Neural cell (in vitro differentiated cells): Measurements from ENCODE around the gene ZNF70.

Source experiments
- EP300 ChIP-seq: fragments of 450-650 bp; conservative IDR thresholded peaks from 2 replicates; pipeline ENCODE4 v1.6.1; 2014; ENCODE audit warnings: antibody characterized with exemption, mild to moderate bottlenecking, moderate library complexity; ENCODE audit not compliant: poor library complexity, severe bottlenecking
- EZH2 ChIP-seq: fragments of 200-600, 300-800 bp; shearing (Covaris generic), sonication (generic); IDR thresholded peaks from 2 replicates; pipeline ENCODE4 v1.6.1; 2014; ENCODE audit warnings: antibody characterized with exemption, low read length, borderline replicate concordance, mild to moderate bottlenecking; ENCODE audit not compliant: insufficient read depth, poor library complexity, severe bottlenecking
- POLR2AphosphoS5 ChIP-seq: IDR thresholded peaks from 2 replicates; pipeline ENCODE4 v1.6.1; 2012
- RAD21 ChIP-seq: fragments of 450-650 bp; conservative IDR thresholded peaks from 2 replicates; pipeline ENCODE4 v1.6.1; 2014; ENCODE audit warnings: antibody characterized with exemption, mild to moderate bottlenecking, moderate library complexity
- TAF1 ChIP-seq: IDR thresholded peaks from 2 replicates; pipeline ENCODE4 v1.6.1; 2012; ENCODE audit warnings: low read depth
- TF ChIP-seq, protein P1 (sequence below): fragments of 450-650 bp; IDR thresholded peaks from 2 replicates; pipeline ENCODE4 v1.5.1; 2014; ENCODE audit warnings: antibody characterized with exemption, mild to moderate bottlenecking, moderate library complexity; ENCODE audit not compliant: poor library complexity, severe bottlenecking

- TF ChIP-seq, protein P1, sequence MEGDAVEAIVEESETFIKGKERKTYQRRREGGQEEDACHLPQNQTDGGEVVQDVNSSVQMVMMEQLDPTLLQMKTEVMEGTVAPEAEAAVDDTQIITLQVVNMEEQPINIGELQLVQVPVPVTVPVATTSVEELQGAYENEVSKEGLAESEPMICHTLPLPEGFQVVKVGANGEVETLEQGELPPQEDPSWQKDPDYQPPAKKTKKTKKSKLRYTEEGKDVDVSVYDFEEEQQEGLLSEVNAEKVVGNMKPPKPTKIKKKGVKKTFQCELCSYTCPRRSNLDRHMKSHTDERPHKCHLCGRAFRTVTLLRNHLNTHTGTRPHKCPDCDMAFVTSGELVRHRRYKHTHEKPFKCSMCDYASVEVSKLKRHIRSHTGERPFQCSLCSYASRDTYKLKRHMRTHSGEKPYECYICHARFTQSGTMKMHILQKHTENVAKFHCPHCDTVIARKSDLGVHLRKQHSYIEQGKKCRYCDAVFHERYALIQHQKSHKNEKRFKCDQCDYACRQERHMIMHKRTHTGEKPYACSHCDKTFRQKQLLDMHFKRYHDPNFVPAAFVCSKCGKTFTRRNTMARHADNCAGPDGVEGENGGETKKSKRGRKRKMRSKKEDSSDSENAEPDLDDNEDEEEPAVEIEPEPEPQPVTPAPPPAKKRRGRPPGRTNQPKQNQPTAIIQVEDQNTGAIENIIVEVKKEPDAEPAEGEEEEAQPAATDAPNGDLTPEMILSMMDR, result no peak
- no peak for TF ChIP-seq POLR2AphosphoS5
- TF ChIP-seq EZH2, result no peak
- TF ChIP-seq RAD21, result no peak
- TF ChIP-seq EP300, result no peak
- no peak for TF ChIP-seq TAF1
Observed at GRCh38 chr22:23769321-23769965, 18.5 kb upstream of the ZNF70 start.
